ENCODE measurements around the gene KHDRBS1.

The KHDRBS1 gene, protein sequence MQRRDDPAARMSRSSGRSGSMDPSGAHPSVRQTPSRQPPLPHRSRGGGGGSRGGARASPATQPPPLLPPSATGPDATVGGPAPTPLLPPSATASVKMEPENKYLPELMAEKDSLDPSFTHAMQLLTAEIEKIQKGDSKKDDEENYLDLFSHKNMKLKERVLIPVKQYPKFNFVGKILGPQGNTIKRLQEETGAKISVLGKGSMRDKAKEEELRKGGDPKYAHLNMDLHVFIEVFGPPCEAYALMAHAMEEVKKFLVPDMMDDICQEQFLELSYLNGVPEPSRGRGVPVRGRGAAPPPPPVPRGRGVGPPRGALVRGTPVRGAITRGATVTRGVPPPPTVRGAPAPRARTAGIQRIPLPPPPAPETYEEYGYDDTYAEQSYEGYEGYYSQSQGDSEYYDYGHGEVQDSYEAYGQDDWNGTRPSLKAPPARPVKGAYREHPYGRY

DNA sequence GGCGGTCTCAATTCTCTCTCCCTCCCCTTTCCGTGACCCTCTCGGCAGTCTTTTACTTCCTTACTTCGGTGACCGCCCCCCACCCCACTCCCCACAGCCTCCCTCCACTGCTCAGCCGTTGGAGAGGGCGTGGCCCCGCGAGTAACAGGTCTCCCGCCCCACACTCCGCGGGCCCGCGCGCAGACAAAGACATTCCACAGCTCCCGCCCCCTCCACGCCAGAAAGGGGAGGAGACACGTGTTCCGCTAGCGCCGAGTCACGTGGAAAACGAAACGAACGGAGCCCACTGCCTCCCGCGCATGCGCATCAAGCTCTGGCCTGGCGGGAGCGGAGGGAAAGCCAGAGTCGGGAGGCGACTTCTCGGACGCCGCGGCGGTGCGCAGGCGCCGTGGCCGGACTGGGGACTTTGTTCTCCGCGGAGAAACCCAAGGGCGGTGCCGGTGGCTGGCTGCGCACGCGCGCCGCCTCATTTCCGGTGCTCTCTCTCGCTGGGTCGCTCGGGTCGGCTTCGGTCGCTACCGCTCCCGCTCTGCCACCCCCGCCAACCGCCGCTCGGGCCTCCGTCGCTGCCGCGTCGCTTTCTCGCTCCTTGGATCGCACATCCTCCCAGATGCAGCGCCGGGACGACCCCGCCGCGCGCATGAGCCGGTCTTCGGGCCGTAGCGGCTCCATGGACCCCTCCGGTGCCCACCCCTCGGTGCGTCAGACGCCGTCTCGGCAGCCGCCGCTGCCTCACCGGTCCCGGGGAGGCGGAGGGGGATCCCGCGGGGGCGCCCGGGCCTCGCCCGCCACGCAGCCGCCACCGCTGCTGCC is at the start of gene KHDRBS1:
KHDRBS1 (plus strand) TSS at position 483 of the 813 bp plus-strand sequence; CDS start at position 611, 128 bp downstream.
- H3K4me3 ChIP-seq (ENCODE audit: low read length in 2 of 2) = peak within 1 kb of the TSS; percentile 89 to 98
- peaks cover 10 to 21% of the 10 kb centered on the region in 2 donors for H3K4me1 ChIP-seq (ENCODE audit: control insufficient read depth in 2 of 2, insufficient read depth in 2 of 2, low read length in 2 of 2)
- no peaks in the 10 kb centered on the region for H3K27me3 ChIP-seq (ENCODE audit: control insufficient read depth in 2 of 2, insufficient read depth in 2 of 2, low read length in 2 of 2)
- H3K9ac ChIP-seq (ENCODE audit: low read depth in 1 of 2, low read length in 2 of 2) = peak within 1 kb of the TSS; percentile 92 to 98
- H3K36me3 ChIP-seq (ENCODE audit: control insufficient read depth in 2 of 2, insufficient read depth in 2 of 2, low read length in 2 of 2) = no peaks in the 10 kb centered on the region
- H3K27ac ChIP-seq (ENCODE audit: low read depth in 2 of 2, low read length in 2 of 2) = peak within 1 kb of the TSS; percentile 99
- H3K9me3 ChIP-seq (ENCODE audit: control insufficient read depth in 2 of 2, low read length in 2 of 2) = no peaks in the 10 kb centered on the region

DNA sequence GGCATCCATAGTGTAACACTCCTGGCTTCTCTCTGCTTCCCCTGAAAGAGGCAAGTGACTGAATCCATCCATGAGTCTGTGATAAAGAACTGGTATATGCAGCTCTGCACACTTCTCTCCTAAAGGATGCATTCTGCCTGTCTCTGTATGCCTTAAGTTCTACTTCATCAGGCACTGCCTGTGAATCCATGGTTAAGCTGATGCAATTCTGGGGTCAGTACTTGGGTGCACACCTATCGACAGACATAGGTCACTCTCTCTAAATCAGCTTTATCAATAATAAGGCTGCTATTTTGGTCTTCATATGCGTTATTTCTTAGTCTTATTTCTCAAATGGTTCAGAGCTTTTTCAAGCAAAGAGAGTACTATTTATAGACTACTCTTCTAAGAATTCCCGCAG is 42.8 kb upstream of the KHDRBS1 start:
- H3K4me3 ChIP-seq (ENCODE audit: low read length in 2 of 2) = no peak overlapping the region
- H3K27ac ChIP-seq (ENCODE audit: low read depth in 2 of 2, low read length in 2 of 2) = no peak overlapping the region
- no peaks in the 10 kb centered on the region for H3K9me3 ChIP-seq (ENCODE audit: control insufficient read depth in 2 of 2, low read length in 2 of 2)
- no peaks in the 10 kb centered on the region for H3K4me1 ChIP-seq (ENCODE audit: control insufficient read depth in 2 of 2, insufficient read depth in 2 of 2, low read length in 2 of 2)
- no peak overlapping the region for H3K9ac ChIP-seq (ENCODE audit: low read depth in 1 of 2, low read length in 2 of 2)
- H3K36me3 ChIP-seq (ENCODE audit: control insufficient read depth in 2 of 2, insufficient read depth in 2 of 2, low read length in 2 of 2) = no peaks in the 10 kb centered on the region
- H3K27me3 ChIP-seq (ENCODE audit: control insufficient read depth in 2 of 2, insufficient read depth in 2 of 2, low read length in 2 of 2) = no peaks in the 10 kb centered on the region

DNA sequence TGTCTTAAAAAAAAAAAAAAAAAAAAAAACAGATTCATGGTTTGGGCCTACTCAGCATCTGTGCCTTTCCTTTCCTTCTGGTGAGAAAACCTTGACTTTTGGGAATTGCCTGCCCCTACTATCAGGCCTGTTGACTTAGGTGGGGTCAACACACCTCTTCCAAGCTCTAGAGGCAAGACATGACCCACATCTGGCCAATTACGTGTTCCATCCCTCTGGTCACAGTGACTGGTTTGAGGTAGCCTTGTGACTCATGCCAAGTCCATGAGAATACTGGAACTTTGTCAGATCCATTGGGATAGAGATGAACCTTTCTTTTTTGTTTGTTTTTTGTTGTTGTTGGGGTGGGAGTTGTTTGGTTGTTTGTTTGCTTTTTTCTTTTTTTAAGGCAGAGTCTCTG is 37.3 kb upstream of the KHDRBS1 start:
- Histone ChIP-seq H3K9ac (ENCODE audit: low read depth in 1 of 2, low read length in 2 of 2) (no peak overlapping the region), H3K27me3 (ENCODE audit: control insufficient read depth in 2 of 2, insufficient read depth in 2 of 2, low read length in 2 of 2) (no peaks in the 10 kb centered on the region), H3K4me3 (ENCODE audit: low read length in 2 of 2) (no peak overlapping the region), H3K27ac (ENCODE audit: low read depth in 2 of 2, low read length in 2 of 2) (no peak overlapping the region), H3K4me1 (ENCODE audit: control insufficient read depth in 2 of 2, insufficient read depth in 2 of 2, low read length in 2 of 2) (no peaks in the 10 kb centered on the region), H3K36me3 (ENCODE audit: control insufficient read depth in 2 of 2, insufficient read depth in 2 of 2, low read length in 2 of 2) (no peaks in the 10 kb centered on the region), H3K9me3 (ENCODE audit: control insufficient read depth in 2 of 2, low read length in 2 of 2) (no peaks in the 10 kb centered on the region)

DNA sequence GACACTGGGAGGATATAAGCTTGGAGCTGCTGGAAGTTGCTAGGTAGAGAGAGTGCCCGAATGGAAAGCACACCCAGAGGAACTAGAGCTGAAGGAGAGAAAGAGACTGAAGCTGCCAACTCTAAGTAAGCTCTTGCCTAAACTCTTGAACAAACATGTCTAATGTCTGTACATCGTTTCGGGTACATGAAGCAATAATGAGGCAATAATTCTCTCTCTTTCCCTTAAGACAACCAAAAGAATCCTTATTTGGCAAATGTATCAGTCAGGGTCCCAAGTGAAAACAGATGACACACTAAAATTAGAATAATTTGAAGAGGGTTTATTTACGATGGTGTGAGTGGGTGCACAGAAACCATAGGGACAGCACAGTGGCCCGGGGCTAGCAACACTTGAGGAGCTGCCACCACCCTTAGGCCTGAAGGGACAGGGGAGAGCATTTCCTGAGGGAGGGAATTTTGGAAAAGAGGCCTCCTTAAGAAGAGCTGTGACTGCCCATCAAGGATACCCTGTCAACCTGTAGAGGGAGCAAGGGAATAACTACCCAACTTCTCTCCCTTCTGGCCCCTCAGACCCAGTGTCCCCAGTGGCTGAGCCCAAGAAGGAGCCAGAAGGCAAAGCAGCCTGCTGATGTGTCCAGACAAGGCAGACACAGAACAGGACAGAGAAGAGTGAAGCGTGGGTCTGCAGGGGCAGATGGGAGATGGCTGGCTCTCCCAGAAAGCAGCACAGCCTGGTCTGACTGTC is 36.1 kb upstream of the KHDRBS1 start:
- Histone ChIP-seq H3K4me3 (ENCODE audit: low read length in 2 of 2) (no peak overlapping the region), H3K27ac (ENCODE audit: low read depth in 2 of 2, low read length in 2 of 2) (no peak overlapping the region), H3K9ac (ENCODE audit: low read depth in 1 of 2, low read length in 2 of 2) (no peak overlapping the region)

DNA sequence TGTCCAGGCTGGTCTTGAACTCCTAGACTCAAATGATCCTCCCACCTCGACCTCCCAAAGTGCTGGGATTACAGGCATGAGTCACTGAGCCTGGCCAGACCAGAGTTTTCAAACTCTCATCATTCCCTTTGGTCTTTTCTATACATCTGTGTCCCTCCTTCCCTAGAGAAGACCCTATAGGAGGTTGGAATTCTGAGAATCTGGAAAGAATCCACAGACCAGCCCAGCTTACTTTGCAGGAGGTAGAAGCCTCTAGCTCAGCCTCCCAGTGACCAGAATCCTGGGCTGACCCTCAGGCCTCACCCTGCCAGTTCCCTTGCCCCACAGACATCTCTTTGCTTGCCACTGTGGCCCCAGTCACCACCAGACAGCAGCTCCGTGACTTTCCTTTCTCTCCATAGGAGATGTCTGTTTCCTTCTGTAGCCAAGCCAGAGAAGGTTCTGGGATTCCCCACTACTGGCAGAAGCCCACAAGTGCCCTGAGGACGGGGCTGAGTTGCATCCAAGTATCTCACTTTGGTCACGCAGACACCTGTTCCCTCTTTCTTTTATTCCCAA is 34.7 kb upstream of the KHDRBS1 start:
- Histone ChIP-seq H3K36me3 (ENCODE audit: control insufficient read depth in 2 of 2, insufficient read depth in 2 of 2, low read length in 2 of 2) (no peaks in the 10 kb centered on the region), H3K27ac (ENCODE audit: low read depth in 2 of 2, low read length in 2 of 2) (no peak overlapping the region), H3K4me1 (ENCODE audit: control insufficient read depth in 2 of 2, insufficient read depth in 2 of 2, low read length in 2 of 2) (no peaks in the 10 kb centered on the region), H3K9me3 (ENCODE audit: control insufficient read depth in 2 of 2, low read length in 2 of 2) (no peaks in the 10 kb centered on the region), H3K27me3 (ENCODE audit: control insufficient read depth in 2 of 2, insufficient read depth in 2 of 2, low read length in 2 of 2) (no peaks in the 10 kb centered on the region), H3K9ac (ENCODE audit: low read depth in 1 of 2, low read length in 2 of 2) (no peak overlapping the region), H3K4me3 (ENCODE audit: low read length in 2 of 2) (no peak overlapping the region)

More for the DNA sequence above, 36.1 kb upstream of the KHDRBS1 start:
- Histone ChIP-seq H3K27me3 (ENCODE audit: control insufficient read depth in 2 of 2, insufficient read depth in 2 of 2, low read length in 2 of 2) (no peaks in the 10 kb centered on the region), H3K9me3 (ENCODE audit: control insufficient read depth in 2 of 2, low read length in 2 of 2) (no peaks in the 10 kb centered on the region), H3K36me3 (ENCODE audit: control insufficient read depth in 2 of 2, insufficient read depth in 2 of 2, low read length in 2 of 2) (no peaks in the 10 kb centered on the region), H3K4me1 (ENCODE audit: control insufficient read depth in 2 of 2, insufficient read depth in 2 of 2, low read length in 2 of 2) (no peaks in the 10 kb centered on the region)

DNA sequence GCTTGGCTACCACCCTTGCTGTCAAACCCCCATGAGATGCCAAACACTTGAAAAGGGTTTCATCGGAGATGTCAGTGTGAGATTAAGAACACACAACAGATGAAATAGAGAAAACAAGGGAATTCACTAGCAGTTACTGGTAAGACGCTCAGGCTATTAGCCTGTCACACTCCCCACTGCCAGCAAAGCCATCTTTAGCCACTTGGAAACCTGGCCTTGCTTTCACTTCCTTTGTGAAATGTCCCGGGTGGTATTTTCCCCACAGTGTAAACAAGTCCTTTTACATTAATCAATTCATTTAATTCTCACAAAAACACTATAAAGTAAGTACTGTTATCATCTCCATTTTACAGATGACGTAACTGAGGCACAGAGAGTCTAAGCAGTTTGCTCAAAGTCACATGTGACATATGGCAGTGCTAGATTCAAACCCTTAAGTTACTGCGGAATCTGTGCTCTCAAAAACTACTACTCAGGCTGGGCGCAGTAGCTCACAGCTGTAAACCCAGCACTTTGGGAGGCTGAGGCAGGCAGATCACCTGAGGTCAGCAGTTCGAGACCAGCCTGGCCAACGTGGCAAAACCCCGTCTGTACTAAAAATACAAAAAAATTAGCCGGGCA is 32.7 kb upstream of the KHDRBS1 start:
- H3K4me1 ChIP-seq (ENCODE audit: control insufficient read depth in 2 of 2, insufficient read depth in 2 of 2, low read length in 2 of 2) = peaks cover 0 to 3% of the 10 kb centered on the region in 2 donors
- no peaks in the 10 kb centered on the region for H3K27me3 ChIP-seq (ENCODE audit: control insufficient read depth in 2 of 2, insufficient read depth in 2 of 2, low read length in 2 of 2)
- H3K9me3 ChIP-seq (ENCODE audit: control insufficient read depth in 2 of 2, low read length in 2 of 2) = no peaks in the 10 kb centered on the region
- H3K4me3 ChIP-seq (ENCODE audit: low read length in 2 of 2) = no peak overlapping the region
- H3K9ac ChIP-seq (ENCODE audit: low read depth in 1 of 2, low read length in 2 of 2) = no peak overlapping the region
- no peaks in the 10 kb centered on the region for H3K36me3 ChIP-seq (ENCODE audit: control insufficient read depth in 2 of 2, insufficient read depth in 2 of 2, low read length in 2 of 2)
- no peak overlapping the region for H3K27ac ChIP-seq (ENCODE audit: low read depth in 2 of 2, low read length in 2 of 2)

DNA sequence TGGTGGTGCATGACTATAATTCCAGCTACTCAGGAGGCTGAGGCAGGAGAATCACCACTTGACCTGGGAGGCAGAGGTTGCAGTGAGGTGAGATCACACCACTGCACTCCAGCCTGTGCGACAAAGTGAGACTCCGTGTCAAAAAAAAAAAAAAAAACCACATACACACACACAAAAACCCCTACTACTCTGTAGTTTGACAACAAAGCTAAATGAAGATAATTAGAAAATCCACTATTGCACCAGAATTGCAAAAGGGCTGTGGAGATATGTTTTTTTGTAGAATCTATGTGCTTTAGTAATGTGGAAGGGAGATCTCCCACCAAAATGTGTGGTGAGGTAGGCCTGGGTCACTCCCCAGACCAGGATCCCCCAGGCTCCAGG is 32.2 kb upstream of the KHDRBS1 start:
- no peaks in the 10 kb centered on the region for H3K36me3 ChIP-seq (ENCODE audit: control insufficient read depth in 2 of 2, insufficient read depth in 2 of 2, low read length in 2 of 2)
- peaks cover 0 to 3% of the 10 kb centered on the region in 2 donors for H3K4me1 ChIP-seq (ENCODE audit: control insufficient read depth in 2 of 2, insufficient read depth in 2 of 2, low read length in 2 of 2)
- no peaks in the 10 kb centered on the region for H3K9me3 ChIP-seq (ENCODE audit: control insufficient read depth in 2 of 2, low read length in 2 of 2)
- H3K27me3 ChIP-seq (ENCODE audit: control insufficient read depth in 2 of 2, insufficient read depth in 2 of 2, low read length in 2 of 2) = no peaks in the 10 kb centered on the region
- H3K9ac ChIP-seq (ENCODE audit: low read depth in 1 of 2, low read length in 2 of 2) = no peak overlapping the region
- H3K27ac ChIP-seq (ENCODE audit: low read depth in 2 of 2, low read length in 2 of 2) = no peak overlapping the region
- no peak overlapping the region for H3K4me3 ChIP-seq (ENCODE audit: low read length in 2 of 2)

DNA sequence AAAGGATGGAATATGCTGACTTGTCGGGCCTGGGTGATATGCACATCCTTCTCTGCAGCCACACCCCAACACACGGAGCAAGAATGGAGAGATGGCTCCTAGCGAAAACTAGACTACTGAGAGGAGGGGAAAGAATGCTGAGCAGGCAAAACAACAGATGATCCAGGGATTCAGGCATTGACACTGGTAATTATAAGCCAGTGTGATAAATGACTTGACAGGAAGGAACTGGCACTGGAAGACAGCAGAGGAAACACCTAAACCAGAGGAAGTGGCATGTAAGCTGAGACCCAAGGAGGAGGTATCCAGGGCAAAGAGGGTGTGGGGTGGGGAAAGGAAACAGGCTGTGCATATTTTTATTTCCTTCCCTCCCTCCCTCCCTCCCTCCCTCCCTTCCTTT is 31.7 kb upstream of the KHDRBS1 start:
- no peak overlapping the region for H3K27ac ChIP-seq (ENCODE audit: low read depth in 2 of 2, low read length in 2 of 2)
- H3K9me3 ChIP-seq (ENCODE audit: control insufficient read depth in 2 of 2, low read length in 2 of 2) = no peaks in the 10 kb centered on the region
- no peak overlapping the region for H3K9ac ChIP-seq (ENCODE audit: low read depth in 1 of 2, low read length in 2 of 2)
- no peaks in the 10 kb centered on the region for H3K36me3 ChIP-seq (ENCODE audit: control insufficient read depth in 2 of 2, insufficient read depth in 2 of 2, low read length in 2 of 2)
- no peaks in the 10 kb centered on the region for H3K27me3 ChIP-seq (ENCODE audit: control insufficient read depth in 2 of 2, insufficient read depth in 2 of 2, low read length in 2 of 2)
- H3K4me3 ChIP-seq (ENCODE audit: low read length in 2 of 2) = no peak overlapping the region
- peaks cover 0 to 3% of the 10 kb centered on the region in 2 donors for H3K4me1 ChIP-seq (ENCODE audit: control insufficient read depth in 2 of 2, insufficient read depth in 2 of 2, low read length in 2 of 2)

DNA sequence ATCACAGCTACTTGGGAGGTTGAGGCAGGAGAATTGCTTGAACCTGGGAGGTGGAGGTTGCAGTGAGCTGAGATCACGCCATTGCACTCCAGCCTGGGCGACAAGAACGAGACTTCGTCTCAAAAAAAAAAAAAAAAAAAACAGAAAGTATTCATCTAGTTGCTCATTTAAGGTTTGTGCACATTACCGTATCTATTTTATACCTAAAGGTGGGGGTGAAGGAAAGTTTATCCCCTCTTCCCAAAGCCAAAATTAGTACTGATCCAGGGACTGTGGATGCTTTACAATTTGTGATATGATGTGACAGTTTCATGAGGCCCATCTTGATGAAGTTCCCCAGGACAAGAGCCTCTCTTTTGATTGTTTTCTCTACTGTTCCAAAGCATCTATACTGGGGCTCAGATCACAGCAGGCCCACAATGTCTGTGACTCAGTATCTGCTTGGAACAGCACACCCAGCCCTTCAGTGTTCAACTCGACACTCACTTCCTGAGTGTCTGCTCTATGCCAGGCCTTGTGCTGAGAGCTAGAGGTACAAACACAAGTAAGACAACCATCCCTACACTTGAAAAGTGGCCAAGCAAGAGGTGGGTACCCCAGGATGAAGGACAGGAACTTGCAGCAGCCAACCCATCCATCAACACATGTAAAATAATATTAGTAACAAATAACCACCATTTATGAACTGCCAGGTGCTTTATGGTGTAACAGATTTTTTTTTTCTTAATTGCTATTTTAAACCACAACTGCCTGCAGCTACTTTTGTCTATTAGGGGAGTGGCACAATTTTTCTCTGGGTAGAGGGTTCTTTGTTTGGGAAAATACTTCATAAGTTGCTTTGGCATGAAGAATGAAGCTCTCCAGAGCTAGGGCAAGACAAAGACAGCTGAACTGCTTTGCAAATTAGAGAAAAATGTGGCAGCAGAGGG is 29.0 kb upstream of the KHDRBS1 start:
- peak overlapping the region in 1 of 2 donors; percentile 39 for H3K27ac ChIP-seq (ENCODE audit: low read depth in 2 of 2, low read length in 2 of 2)
- no peaks in the 10 kb centered on the region for H3K27me3 ChIP-seq (ENCODE audit: control insufficient read depth in 2 of 2, insufficient read depth in 2 of 2, low read length in 2 of 2)
- H3K9me3 ChIP-seq (ENCODE audit: control insufficient read depth in 2 of 2, low read length in 2 of 2) = no peaks in the 10 kb centered on the region
- no peak overlapping the region for H3K9ac ChIP-seq (ENCODE audit: low read depth in 1 of 2, low read length in 2 of 2)
- peaks cover 0 to 3% of the 10 kb centered on the region in 2 donors for H3K4me1 ChIP-seq (ENCODE audit: control insufficient read depth in 2 of 2, insufficient read depth in 2 of 2, low read length in 2 of 2)
- no peaks in the 10 kb centered on the region for H3K36me3 ChIP-seq (ENCODE audit: control insufficient read depth in 2 of 2, insufficient read depth in 2 of 2, low read length in 2 of 2)
- no peak overlapping the region for H3K4me3 ChIP-seq (ENCODE audit: low read length in 2 of 2)
